NCI-H2029 (cell line): Measurements from ENCODE around the gene MRPL23.

Experiments used
- DNase-seq: peaks from one replicate; lab custom pipeline; 2025; lab: John Stamatoyannopoulos, UW

Gene MRPL23

GRCh38 chr11:1946812-1947484 is at the start of gene MRPL23:
Gene MRPL23 (plus strand): TSS chr11:1947332. CDS start chr11:1947363, 31 bp downstream.
- no peak for DNase-seq

- no peak for DNase-seq
Measured at GRCh38 chr11:1899090-1899489, 48.0 kb upstream of the MRPL23 start.

GRCh38 chr11:1899686-1900085 is 47.4 kb upstream of the MRPL23 start:
- no peak for DNase-seq

GRCh38 chr11:1906181-1906580 is 41.0 kb upstream of the MRPL23 start:
- DNase-seq, result no peak

GRCh38 chr11:1906611-1907423 is 40.3 kb upstream of the MRPL23 start:
- DNase-seq, result no peak

GRCh38 chr11:1908618-1909017 is 38.5 kb upstream of the MRPL23 start:
- no peak for DNase-seq

GRCh38 chr11:1909524-1909923 is 37.6 kb upstream of the MRPL23 start:
- no peak for DNase-seq

- no peak for DNase-seq
Measured at GRCh38 chr11:1912289-1912878, 34.7 kb upstream of the MRPL23 start.

- DNase-seq, result no peak
Measured at GRCh38 chr11:1913271-1914060, 33.7 kb upstream of the MRPL23 start.

- no peak for DNase-seq
Measured at GRCh38 chr11:1915795-1916131, 31.4 kb upstream of the MRPL23 start.

GRCh38 chr11:1916132-1916985 is 30.8 kb upstream of the MRPL23 start:
- DNase-seq, result no peak

GRCh38 chr11:1916986-1917522 is 30.1 kb upstream of the MRPL23 start:
- no peak for DNase-seq

GRCh38 chr11:1917523-1918435 is 29.4 kb upstream of the MRPL23 start:
- no peak for DNase-seq

- no peak for DNase-seq
Measured at GRCh38 chr11:1918436-1919315, 28.5 kb upstream of the MRPL23 start.

- DNase-seq, result no peak
Measured at GRCh38 chr11:1919391-1920127, 27.6 kb upstream of the MRPL23 start, which contains the start of gene TNNT3. Gene TNNT3 (plus strand): TSS chr11:1919703. CDS start chr11:1922875, 3,172 bp downstream.

- no peak for DNase-seq
Measured at GRCh38 chr11:1920128-1920908, 26.8 kb upstream of the MRPL23 start.

- no peak for DNase-seq
Measured at GRCh38 chr11:1920909-1921573, 26.1 kb upstream of the MRPL23 start.
